Measurements from ENCODE around the gene RFC5.

Gene RFC5

GRCh38 chr12:118058227-118058626, 41.7 kb downstream of the RFC5 start:
- no peak overlapping the region for H3K4me3 ChIP-seq (ENCODE audit: low read depth, low read length)
- no peak for TF ChIP-seq CTCF (IDR thresholded peaks at IDR 0.05; ENCODE audit: borderline replicate concordance, insufficient read depth, low read depth, low read length)

- TF ChIP-seq CTCF (IDR thresholded peaks at IDR 0.05; ENCODE audit: borderline replicate concordance, insufficient read depth, low read depth, low read length) = no peak
- no peak overlapping the region for H3K4me3 ChIP-seq (ENCODE audit: low read depth, low read length)
These were observed 42.4 kb downstream of the RFC5 start for GRCh38 chr12:118058881-118059280.

- H3K4me3 ChIP-seq (ENCODE audit: low read depth, low read length) = no peak overlapping the region
- no peak for TF ChIP-seq CTCF (IDR thresholded peaks at IDR 0.05; ENCODE audit: borderline replicate concordance, insufficient read depth, low read depth, low read length)
These were observed 43.1 kb downstream of the RFC5 start for GRCh38 chr12:118059341-118060191.

GRCh38 chr12:118060301-118061010, 44.0 kb downstream of the RFC5 start:
- peak overlapping the region; percentile 81 for H3K4me3 ChIP-seq (ENCODE audit: low read depth, low read length)
- TF ChIP-seq CTCF (IDR thresholded peaks at IDR 0.05; ENCODE audit: borderline replicate concordance, insufficient read depth, low read depth, low read length) = no peak

GRCh38 chr12:118061011-118061872, 44.7 kb downstream of the RFC5 start, which contains the start of gene WSB2:
WSB2 (minus strand) TSS chr12:118061179; CDS start chr12:118061048, 131 bp downstream.
- H3K4me3 ChIP-seq (ENCODE audit: low read depth, low read length) = peak within 1 kb of the TSS; percentile 81

More at GRCh38 chr12:118061011-118061872, 44.7 kb downstream of the RFC5 start, which contains the start of gene WSB2:
- no peak for TF ChIP-seq CTCF (IDR thresholded peaks at IDR 0.05; ENCODE audit: borderline replicate concordance, insufficient read depth, low read depth, low read length)

Data from GM12875 (cell line).